SK-N-SH (cell line): Measurements from ENCODE around the gene RASAL2. TPM values are rescaled to one million over a fixed set of nuclear protein-coding genes. Genes with fewer than 3 reads are reported as not detected.
A peak's percentile ranks its signal among the peaks of the same experiment; 100 is the strongest.

ENCODE experiments used
- CTCF ChIA-PET: fragments of 300-600, 350-600 bp; formaldehyde crosslinking; extraction: SDS; loops from one replicate; lab custom pipeline; 2021; lab: Yijun Ruan, JAX
- POLR2A ChIA-PET: fragments of 350-600 bp; sonication (Branson Sonifier 250); formaldehyde crosslinking; extraction: SDS; loops from one replicate; lab custom pipeline; 2020; ENCODE audit warnings: antibody characterized with exemption, inconsistent platforms; lab: Yijun Ruan, JAX
- DNase-seq: peaks from one replicate; pipeline ENCODE4 v3.0.0; 2012
- H2AFZ ChIP-seq: fragments of 200-600 bp; sonication (generic); 2 replicates; pipeline ENCODE4 v1.8.1; 2016; ENCODE audit warnings: antibody characterized with exemption, mild to moderate bottlenecking, low read depth
- H3F3A ChIP-seq: fragments of 200-600 bp; sonication (generic); replicated peaks from 2 replicates; pipeline ENCODE3; 2016; ENCODE audit warnings: antibody characterized with exemption, mild to moderate bottlenecking; ENCODE audit not compliant: insufficient read depth
- H3K27ac ChIP-seq, 2 experiments: fragments of 200-500 bp in 1 of 2; fragments of 200-600 bp in 1 of 2; sonication (Bioruptor generic) in 1 of 2; sonication (generic), shearing (Covaris generic) in 1 of 2; 2 replicates each; pipeline versions ENCODE4 v1.5.1 to v1.6.1; 2014 to 2016; ENCODE audit warnings: low read depth in 2 of 2, inconsistent platforms in 1 of 2, low read length in 1 of 2, mild to moderate bottlenecking in 1 of 2, mixed read lengths in 1 of 2
- H3K27me3 ChIP-seq: fragments of 200-600 bp; sonication (generic), shearing (Covaris generic); 2 replicates; pipeline ENCODE4 v1.6.1; 2016; ENCODE audit warnings: mixed run types; ENCODE audit not compliant: insufficient read depth
- H3K36me3 ChIP-seq, 2 experiments: fragments of 200-500 bp in 1 of 2; fragments of 200-600 bp in 1 of 2; sonication (Bioruptor generic) in 1 of 2; sonication (generic) in 1 of 2; replicated peaks in 1 of 2; 2 replicates each; pipeline versions ENCODE3 to v1.5.1; 2014 to 2016; ENCODE audit warnings: low read length in 1 of 2, mild to moderate bottlenecking in 1 of 2; ENCODE audit not compliant: insufficient read depth in 2 of 2, control insufficient read depth in 1 of 2
- H3K4me1 ChIP-seq, 2 experiments: fragments of 200-500 bp in 1 of 2; fragments of 200-600 bp in 1 of 2; sonication (Bioruptor generic) in 1 of 2; sonication (generic), shearing (Covaris generic) in 1 of 2; 2 replicates each; pipeline versions ENCODE4 v1.5.1 to v1.6.1; 2014 to 2016; ENCODE audit warnings: low read depth in 1 of 2, low read length in 1 of 2, mixed run types in 1 of 2; ENCODE audit not compliant: insufficient read depth in 2 of 2, control insufficient read depth in 1 of 2
- H3K4me2 ChIP-seq: fragments of 200-600 bp; sonication (generic), shearing (Covaris generic); 2 replicates; pipeline ENCODE4 v1.6.1; 2017; ENCODE audit warnings: mixed run types
- H3K4me3 ChIP-seq, 2 experiments: fragments of 200-500 bp in 1 of 2; fragments of 200-600 bp in 1 of 2; sonication (Bioruptor generic) in 1 of 2; sonication (generic), shearing (Covaris generic) in 1 of 2; 2 replicates each; pipeline versions ENCODE4 v1.5.1 to v1.8.1; 2014 to 2016; ENCODE audit warnings: low read depth in 2 of 2, inconsistent platforms in 1 of 2, low read length in 1 of 2, mild to moderate bottlenecking in 1 of 2, mixed read lengths in 1 of 2, moderate library complexity in 1 of 2
- H3K79me2 ChIP-seq: fragments of 200-600 bp; sonication (generic); 2 replicates; pipeline ENCODE4 v1.8.1; 2017; ENCODE audit warnings: mild to moderate bottlenecking; ENCODE audit not compliant: insufficient read depth
- H3K9ac ChIP-seq: fragments of 200-600 bp; sonication (generic); 2 replicates; pipeline ENCODE4 v1.6.1; 2017; ENCODE audit warnings: mixed run types
- H3K9me2 ChIP-seq: fragments of 200-600 bp; sonication (generic); 2 replicates; pipeline ENCODE4 v1.6.1; 2017; ENCODE audit warnings: mixed run types
- H3K9me3 ChIP-seq: fragments of 200-600 bp; sonication (generic); 2 replicates; pipeline ENCODE4 v1.6.1; 2017; ENCODE audit warnings: mixed run types, mild to moderate bottlenecking, moderate library complexity
- H4K20me1 ChIP-seq: fragments of 200-600 bp; sonication (generic); 2 replicates; pipeline ENCODE4 v1.6.1; 2017; ENCODE audit warnings: mild to moderate bottlenecking, mixed run types; ENCODE audit not compliant: insufficient read depth
- CHD2 ChIP-seq: fragments of 150-350 bp; IDR thresholded peaks from 2 replicates; pipeline ENCODE4 v1.6.1; 2018; ENCODE audit warnings: low read length; ENCODE audit not compliant: partially characterized antibody
- CTCF ChIP-seq: fragments of 200-600 bp; sonication (generic); IDR thresholded peaks from 2 replicates; pipeline ENCODE4 v1.6.1; 2017; ENCODE audit warnings: antibody characterized with exemption, mild to moderate bottlenecking, moderate library complexity
- EZH2phosphoT487 ChIP-seq: fragments of 200-600 bp; sonication (generic); IDR thresholded peaks from 2 replicates; pipeline ENCODE4 v1.6.1; 2017; ENCODE audit warnings: low read depth, mixed run types, mild to moderate bottlenecking, antibody characterized with exemption, moderate library complexity, borderline replicate concordance
- FOXM1 ChIP-seq: IDR thresholded peaks from 2 replicates; pipeline ENCODE4 v1.4.0; 2012; ENCODE audit warnings: low read depth, mild to moderate bottlenecking
- GABPA ChIP-seq: IDR thresholded peaks from 2 replicates; pipeline ENCODE4 v1.4.0; 2012; ENCODE audit warnings: low read depth, mild to moderate bottlenecking
- GATA2 ChIP-seq: sonication (generic); formaldehyde crosslinking; IDR thresholded peaks from 2 replicates; pipeline ENCODE4 v1.5.0; 2020; ENCODE audit warnings: mild to moderate bottlenecking, missing genetic modification reagents
- IRF3 ChIP-seq: fragments of 150-350 bp; IDR thresholded peaks from 2 replicates; pipeline ENCODE4 v1.6.1; 2016; ENCODE audit warnings: mild to moderate bottlenecking, low read depth, low read length
- MEF2A ChIP-seq: IDR thresholded peaks from 2 replicates; pipeline ENCODE4 v1.4.0; 2012; ENCODE audit warnings: low read depth, borderline replicate concordance
- MXI1 ChIP-seq: IDR thresholded peaks from 2 replicates; pipeline ENCODE4 v1.6.1; 2012; ENCODE audit warnings: mild to moderate bottlenecking, low read depth, low read length, improper control_type of control experiment
- NFIC ChIP-seq: IDR thresholded peaks from 2 replicates; pipeline ENCODE4 v1.4.0; 2012; ENCODE audit warnings: borderline replicate concordance
- NRF1 ChIP-seq: IDR thresholded peaks from 2 replicates; pipeline ENCODE4 v1.6.1; 2012; ENCODE audit warnings: low read depth, mild to moderate bottlenecking, low read length
- POLR2AphosphoS5 ChIP-seq: IDR thresholded peaks from 2 replicates; pipeline ENCODE4 v1.6.1; 2012; ENCODE audit warnings: low read depth, low read length
- RXRA ChIP-seq: IDR thresholded peaks from 2 replicates; pipeline ENCODE4 v1.4.0; 2012; ENCODE audit warnings: low read depth, mild to moderate bottlenecking, borderline replicate concordance
- SIN3A ChIP-seq: IDR thresholded peaks from 2 replicates; pipeline ENCODE4 v1.6.1; 2012; ENCODE audit warnings: low read depth, mild to moderate bottlenecking, low read length, moderate library complexity, borderline replicate concordance
- WGBS: methylation state at CpG from one replicate; pipeline ENCODE4 v1.1.6; 2017; ENCODE audit warnings: low lambda C conversion rate; 5-methylcytosine and 5-hydroxymethylcytosine counted together
- polyA plus RNA-seq, 3 experiments: library from polyadenylated mRNA; depleted of rRNA; stranded (reverse); fragments of >200 nt; gene quantifications; 2 replicates each; pipeline ENCODE4 v1.2.3, GENCODE V29; 2012
- TF ChIP-seq, protein P1 (sequence below): IDR thresholded peaks from 2 replicates; pipeline ENCODE4; 2012
- TF ChIP-seq, protein P2 (sequence below): IDR thresholded peaks from 2 replicates; pipeline ENCODE4 v1.4.0; 2012; ENCODE audit warnings: low read depth

Gene RASAL2
- polyA plus RNA-seq, 1 of the 3 experiments (the other 2 are of a cell fraction): 6.9 TPM

- H3K9ac ChIP-seq: no peak overlapping the region
- H2AFZ ChIP-seq: no peak overlapping the region
- no peaks in the 10 kb centered on the region for H3K36me3 ChIP-seq
- DNase-seq: no peak
- ChIA-PET POLR2A (no interaction called here), CTCF (interaction anchor here (1.1 to 1.9 kb wide), 3 partner anchors 35 to 657 kb away, joined by 3 to 7 read pairs (median 3); no protein-coding TSS in a partner anchor)
- H3K9me2 ChIP-seq: no peaks in the 10 kb centered on the region
- no peaks in the 10 kb centered on the region for H3K9me3 ChIP-seq
- H3K79me2 ChIP-seq: peaks cover 41% of the 10 kb centered on the region
- TF ChIP-seq, protein P1, sequence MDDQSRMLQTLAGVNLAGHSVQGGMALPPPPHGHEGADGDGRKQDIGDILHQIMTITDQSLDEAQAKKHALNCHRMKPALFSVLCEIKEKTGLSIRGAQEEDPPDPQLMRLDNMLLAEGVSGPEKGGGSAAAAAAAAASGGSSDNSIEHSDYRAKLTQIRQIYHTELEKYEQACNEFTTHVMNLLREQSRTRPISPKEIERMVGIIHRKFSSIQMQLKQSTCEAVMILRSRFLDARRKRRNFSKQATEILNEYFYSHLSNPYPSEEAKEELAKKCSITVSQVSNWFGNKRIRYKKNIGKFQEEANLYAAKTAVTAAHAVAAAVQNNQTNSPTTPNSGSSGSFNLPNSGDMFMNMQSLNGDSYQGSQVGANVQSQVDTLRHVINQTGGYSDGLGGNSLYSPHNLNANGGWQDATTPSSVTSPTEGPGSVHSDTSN: no peak
- TF ChIP-seq GATA2 (CRISPR knock-in tag) (no peak), MEF2A (no peak), IRF3 (no peak), GABPA (no peak), SIN3A (no peak), MXI1 (no peak), EZH2phosphoT487 (no peak), RXRA (no peak), CHD2 (no peak), POLR2AphosphoS5 (no peak), NRF1 (no peak), CTCF (no peak), FOXM1 (no peak), NFIC (no peak)
- TF ChIP-seq, protein P2, sequence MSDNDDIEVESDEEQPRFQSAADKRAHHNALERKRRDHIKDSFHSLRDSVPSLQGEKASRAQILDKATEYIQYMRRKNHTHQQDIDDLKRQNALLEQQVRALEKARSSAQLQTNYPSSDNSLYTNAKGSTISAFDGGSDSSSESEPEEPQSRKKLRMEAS: no peak
- peaks cover 0 to 29% of the 10 kb centered on the region in 2 experiments; a peak in 2 of 4 replicates for H3K4me1 ChIP-seq
- H3K4me2 ChIP-seq: no peak overlapping the region
- no peak overlapping the region for H3K4me3 ChIP-seq
- peak overlapping the region in 1 of 2 experiments; percentile 96; a peak in 3 of 4 replicates for H3K27ac ChIP-seq
- no peaks in the 10 kb centered on the region for H3K27me3 ChIP-seq
- WGBS: 89% methylated on average over 1 of the region's 1 CpG
- H3F3A ChIP-seq: peaks cover 16% of the 10 kb centered on the region
- H4K20me1 ChIP-seq: no peaks in the 10 kb centered on the region
These were observed 251.9 kb downstream of the RASAL2 start for GRCh38 chr1:178345807-178346206.
